Caco-2 (cell line): ENCODE measurements around the gene CTTNBP2NL. TPM values are rescaled to one million over a fixed set of nuclear protein-coding genes. Genes with fewer than 3 reads are reported as not detected.

Experiments used
- BruUV-seq: library from RNA; stranded (reverse); fragments of 400-500 nt; replicated peaks from 2 replicates; lab custom pipeline; 2021; lab: Mats Ljungman, UMichigan
- CTCF ChIA-PET: fragments of 300-600 bp; sonication (Branson Sonifier 250); formaldehyde crosslinking; loops from one replicate; lab custom pipeline; 2022; ENCODE audit warnings: antibody characterized with exemption; lab: Charles Lee
- POLR2A ChIA-PET: fragments of 300-600 bp; sonication (Branson Sonifier 250); formaldehyde crosslinking; loops from one replicate; lab custom pipeline; 2022; ENCODE audit warnings: antibody characterized with exemption; lab: Charles Lee
- DNase-seq, 2 experiments: peaks; one replicate each; pipeline versions ENCODE4 v3.0.0 to v3.0.0-alpha.2; 2020 to 2022
- H3K27me3 ChIP-seq: replicated peaks from 2 replicates; pipeline ENCODE4 v1.6.0; 2011; ENCODE audit warnings: low read length; ENCODE audit not compliant: control insufficient read depth, insufficient read depth
- H3K36me3 ChIP-seq: 2 replicates; pipeline ENCODE4 v1.5.1; 2011; ENCODE audit warnings: low read length; ENCODE audit not compliant: control insufficient read depth, insufficient read depth
- H3K4me1 ChIP-seq: fragments of 250-450 bp; sonication (Bioruptor Pico); 2 replicates; pipeline ENCODE4 v1.5.1; 2020; ENCODE audit warnings: mild to moderate bottlenecking
- H3K4me3 ChIP-seq: 2 replicates; pipeline ENCODE4 v1.5.1; 2011; ENCODE audit warnings: low read depth, mild to moderate bottlenecking, control low read depth, low read length
- H3K9me3 ChIP-seq: fragments of 250-450 bp; sonication (Bioruptor Pico); 2 replicates; pipeline ENCODE4 v1.5.1; 2020; ENCODE audit warnings: mild to moderate bottlenecking, moderate library complexity
- H3K27ac Mint-ChIP-seq: one replicate; pipeline ENCODE4 v1.8.0; 2022; ENCODE audit warnings: mixed read lengths; ENCODE audit not compliant: unreplicated experiment
- H3K27me3 Mint-ChIP-seq: one replicate; pipeline ENCODE4 v1.8.0; 2022; ENCODE audit warnings: mixed read lengths; ENCODE audit not compliant: insufficient read depth, unreplicated experiment
- H3K36me3 Mint-ChIP-seq: one replicate; pipeline ENCODE4 v1.8.0; 2022; ENCODE audit warnings: mild to moderate bottlenecking, mixed read lengths; ENCODE audit not compliant: insufficient read depth, unreplicated experiment
- H3K4me1 Mint-ChIP-seq: one replicate; pipeline ENCODE4 v1.8.0; 2022; ENCODE audit warnings: low read depth, mixed read lengths; ENCODE audit not compliant: unreplicated experiment
- H3K4me3 Mint-ChIP-seq: one replicate; pipeline ENCODE4 v1.8.0; 2022; ENCODE audit warnings: mild to moderate bottlenecking, moderate library complexity, mixed read lengths; ENCODE audit not compliant: unreplicated experiment
- H3K9me3 Mint-ChIP-seq: one replicate; pipeline ENCODE4 v1.8.0; 2022; ENCODE audit warnings: mixed read lengths; ENCODE audit not compliant: unreplicated experiment
- intact Hi-C: fragments of 100-400 bp; cut with micrococcal nuclease; formaldehyde crosslinking; loops from one replicate; pipeline ENCODE4 v1.10.0; 2022; ENCODE audit not compliant: unreplicated experiment
- microRNA-seq: library from miRNA; unstranded; fragments of <30 nt; microRNA quantifications from one replicate; pipeline ENCODE4 v1.2.0, GENCODE V29; 2022
- total RNA-seq: library from RNA; stranded (reverse); gene quantifications from 2 replicates; pipeline ENCODE4 v1.2.3, GENCODE V29; 2022
- TF ChIP-seq, protein P1 (sequence below), 2 experiments: fragments of 200-600 bp in 1 of 2; IDR thresholded peaks; 1 replicate in 1 of 2; 2 replicates in 1 of 2; pipeline versions ENCODE4 v1.5.1 to v1.8.0; 2011 to 2022; ENCODE audit warnings: antibody characterized with exemption in 1 of 2, control low read depth in 1 of 2, inconsistent platforms in 1 of 2, low read depth in 1 of 2, low read length in 1 of 2, mild to moderate bottlenecking in 1 of 2, moderate library complexity in 1 of 2; ENCODE audit not compliant: insufficient read depth in 1 of 2, severe bottlenecking in 1 of 2, unreplicated experiment in 1 of 2

CTTNBP2NL gene
- total RNA-seq, 1 experiment from 2014 or later: 11.3 TPM

DNA sequence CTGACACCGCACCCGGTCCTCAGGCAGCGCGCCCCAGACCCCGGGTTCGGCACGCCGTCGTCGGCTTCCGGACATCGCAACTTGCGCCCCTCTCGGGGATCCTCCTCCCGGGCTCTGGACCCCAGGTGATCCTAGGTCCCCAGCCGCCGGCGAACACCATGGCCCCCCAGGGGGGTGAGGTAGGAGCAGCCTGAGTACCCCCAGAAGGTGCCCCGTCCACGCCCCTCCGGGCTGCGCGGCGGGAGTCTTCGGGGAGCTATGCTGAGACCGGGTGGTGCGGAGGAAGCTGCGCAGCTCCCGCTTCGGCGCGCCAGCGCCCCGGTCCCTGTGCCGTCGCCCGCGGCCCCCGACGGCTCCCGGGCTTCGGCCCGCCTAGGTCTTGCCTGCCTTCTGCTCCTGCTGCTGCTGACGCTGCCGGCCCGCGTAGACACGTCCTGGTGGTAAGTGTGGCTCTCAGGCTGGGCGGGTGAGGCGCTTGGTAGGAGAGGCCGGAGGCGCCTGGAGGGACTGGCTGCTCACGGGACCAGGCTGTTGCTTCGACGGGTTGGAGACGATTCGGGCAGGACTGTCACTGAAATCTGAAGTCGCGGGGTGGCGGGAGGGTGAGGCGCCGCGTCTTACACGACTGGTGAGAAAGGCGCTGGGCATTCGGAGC lies 113.1 kb downstream of the CTTNBP2NL start:
- H3K4me3 ChIP-seq: peak overlapping the region; percentile 49
- POLR2A ChIA-PET: no interaction called here
- intact Hi-C loops: no loop called here
- Mint-ChIP-seq H3K27ac (no peak overlapping the region), H3K9me3 (no peaks in the 10 kb centered on the region), H3K4me1 (no peaks in the 10 kb centered on the region), H3K4me3 (peak overlapping the region; percentile 71), H3K36me3 (no peaks in the 10 kb centered on the region), H3K27me3 (peaks cover 8% of the 10 kb centered on the region)
- H3K27me3 ChIP-seq: no peaks in the 10 kb centered on the region
- no peaks in the 10 kb centered on the region for H3K9me3 ChIP-seq
- TF ChIP-seq, protein P1, sequence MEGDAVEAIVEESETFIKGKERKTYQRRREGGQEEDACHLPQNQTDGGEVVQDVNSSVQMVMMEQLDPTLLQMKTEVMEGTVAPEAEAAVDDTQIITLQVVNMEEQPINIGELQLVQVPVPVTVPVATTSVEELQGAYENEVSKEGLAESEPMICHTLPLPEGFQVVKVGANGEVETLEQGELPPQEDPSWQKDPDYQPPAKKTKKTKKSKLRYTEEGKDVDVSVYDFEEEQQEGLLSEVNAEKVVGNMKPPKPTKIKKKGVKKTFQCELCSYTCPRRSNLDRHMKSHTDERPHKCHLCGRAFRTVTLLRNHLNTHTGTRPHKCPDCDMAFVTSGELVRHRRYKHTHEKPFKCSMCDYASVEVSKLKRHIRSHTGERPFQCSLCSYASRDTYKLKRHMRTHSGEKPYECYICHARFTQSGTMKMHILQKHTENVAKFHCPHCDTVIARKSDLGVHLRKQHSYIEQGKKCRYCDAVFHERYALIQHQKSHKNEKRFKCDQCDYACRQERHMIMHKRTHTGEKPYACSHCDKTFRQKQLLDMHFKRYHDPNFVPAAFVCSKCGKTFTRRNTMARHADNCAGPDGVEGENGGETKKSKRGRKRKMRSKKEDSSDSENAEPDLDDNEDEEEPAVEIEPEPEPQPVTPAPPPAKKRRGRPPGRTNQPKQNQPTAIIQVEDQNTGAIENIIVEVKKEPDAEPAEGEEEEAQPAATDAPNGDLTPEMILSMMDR (IDR thresholded peaks at IDR 0.05; ENCODE audit: insufficient read depth in 1 of 2, low read depth in 1 of 2, low read length in 1 of 2, severe bottlenecking in 1 of 2, unreplicated experiment in 1 of 2): no peak
- H3K36me3 ChIP-seq: no peaks in the 10 kb centered on the region
- no peak for DNase-seq
- BruUV-seq: no TSS peak
- no peaks in the 10 kb centered on the region for H3K4me1 ChIP-seq
- CTCF ChIA-PET: no interaction called here

DNA sequence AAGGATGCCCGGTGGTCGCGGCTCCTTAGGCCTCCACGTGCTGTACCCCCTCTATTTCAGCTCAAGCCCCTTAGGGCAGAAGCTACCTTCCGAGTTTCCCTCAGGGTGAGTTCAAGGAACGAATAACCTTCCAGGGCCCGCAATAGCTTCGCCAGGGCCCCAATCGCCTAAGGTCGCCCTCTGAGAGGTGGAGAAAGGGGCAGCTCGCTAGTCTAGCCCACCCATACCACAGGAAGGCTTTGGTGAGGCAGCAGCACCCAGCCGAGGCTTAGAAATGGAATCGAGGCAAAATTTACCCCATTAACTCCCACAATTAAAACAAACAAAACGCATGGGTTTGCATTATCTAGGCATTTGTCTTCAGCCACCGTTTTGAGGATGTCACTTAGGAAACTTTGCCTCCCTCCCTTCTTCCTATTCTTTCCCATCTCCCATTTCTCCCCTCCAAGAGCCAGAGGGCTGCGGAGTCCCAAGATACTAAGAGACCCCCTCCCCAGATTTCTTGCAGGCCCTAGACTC lies 113.7 kb downstream of the CTTNBP2NL start:
- CTCF ChIA-PET: no interaction called here
- Mint-ChIP-seq H3K36me3 (no peaks in the 10 kb centered on the region), H3K4me1 (no peaks in the 10 kb centered on the region), H3K27me3 (peaks cover 8% of the 10 kb centered on the region), H3K27ac (no peak overlapping the region), H3K4me3 (peak overlapping the region; percentile 71), H3K9me3 (no peaks in the 10 kb centered on the region)
- no peaks in the 10 kb centered on the region for H3K36me3 ChIP-seq
- TF ChIP-seq, protein P1 (IDR thresholded peaks at IDR 0.05; ENCODE audit: insufficient read depth in 1 of 2, low read depth in 1 of 2, low read length in 1 of 2, severe bottlenecking in 1 of 2, unreplicated experiment in 1 of 2): no peak
- POLR2A ChIA-PET: no interaction called here
- DNase-seq: no peak
- H3K4me1 ChIP-seq: no peaks in the 10 kb centered on the region
- no peaks in the 10 kb centered on the region for H3K9me3 ChIP-seq
- no peak overlapping the region for H3K4me3 ChIP-seq
- no TSS peak for BruUV-seq
- H3K27me3 ChIP-seq: no peaks in the 10 kb centered on the region
- intact Hi-C loops: no loop called here

DNA sequence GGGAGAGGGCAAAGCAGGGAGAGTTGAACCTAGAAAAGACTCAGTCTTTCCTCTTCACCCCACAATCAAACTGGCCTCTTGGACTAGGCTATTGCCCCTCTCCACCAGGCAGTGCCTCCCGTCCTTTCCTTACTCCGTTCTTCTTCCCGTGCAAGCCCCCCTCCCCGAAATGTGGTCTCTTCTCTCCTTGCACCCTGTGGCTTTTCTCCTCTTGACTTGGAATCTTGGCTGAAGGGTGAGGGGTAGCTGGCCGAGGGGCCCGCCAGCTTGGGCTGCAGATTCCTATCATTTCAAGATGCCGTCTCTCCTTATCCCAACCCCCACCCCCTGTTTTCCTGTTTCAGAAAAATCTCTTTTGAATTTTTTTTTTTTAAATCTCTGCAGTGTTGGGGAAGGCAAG lies 114.3 kb downstream of the CTTNBP2NL start:
- POLR2A ChIA-PET: no interaction called here
- Mint-ChIP-seq H3K27me3 (peaks cover 8% of the 10 kb centered on the region), H3K9me3 (no peaks in the 10 kb centered on the region), H3K27ac (no peak overlapping the region), H3K4me3 (peak overlapping the region; percentile 71), H3K4me1 (no peaks in the 10 kb centered on the region), H3K36me3 (no peaks in the 10 kb centered on the region)
- no peak for DNase-seq
- H3K4me3 ChIP-seq: no peak overlapping the region
- no peaks in the 10 kb centered on the region for H3K27me3 ChIP-seq
- CTCF ChIA-PET: no interaction called here
- no peaks in the 10 kb centered on the region for H3K9me3 ChIP-seq
- H3K36me3 ChIP-seq: no peaks in the 10 kb centered on the region
- H3K4me1 ChIP-seq: no peaks in the 10 kb centered on the region
- BruUV-seq: no TSS peak
- intact Hi-C loops: no loop called here
- TF ChIP-seq, protein P1 (IDR thresholded peaks at IDR 0.05; ENCODE audit: insufficient read depth in 1 of 2, low read depth in 1 of 2, low read length in 1 of 2, severe bottlenecking in 1 of 2, unreplicated experiment in 1 of 2): no peak

Small RNA genes lying within 50 kb of the gene (microRNA-seq; reads per million reads assigned to microRNA genes)
- not detected for gene MIR4256

Other genes with a start within 250 kb of the CTTNBP2NL start
- 0.46 and 0.70 TPM in 2 replicates for gene WNT2B, start 112.8 kb downstream of the CTTNBP2NL start, total RNA-seq
- gene ST7L, start 222.9 kb downstream of the CTTNBP2NL start, total RNA-seq: 12.6 and 13.6 TPM in 2 replicates
- gene CAPZA1, start 223.6 kb downstream of the CTTNBP2NL start, total RNA-seq: 82.4 and 98.7 TPM in 2 replicates